GM15510 (cell line): ENCODE measurements around the gene SLC1A5.

Experiments used
- POLR2A ChIP-seq: IDR thresholded peaks from 3 replicates; pipeline ENCODE4 v1.6.1; 2011; ENCODE audit warnings: borderline replicate concordance; ENCODE audit not compliant: insufficient read length; ENCODE audit errors: extremely low read depth

The SLC1A5 gene

GRCh38 chr19:46759817-46760333 lies 28.5 kb downstream of the SLC1A5 start:
- no peak for TF ChIP-seq POLR2A

DNA sequence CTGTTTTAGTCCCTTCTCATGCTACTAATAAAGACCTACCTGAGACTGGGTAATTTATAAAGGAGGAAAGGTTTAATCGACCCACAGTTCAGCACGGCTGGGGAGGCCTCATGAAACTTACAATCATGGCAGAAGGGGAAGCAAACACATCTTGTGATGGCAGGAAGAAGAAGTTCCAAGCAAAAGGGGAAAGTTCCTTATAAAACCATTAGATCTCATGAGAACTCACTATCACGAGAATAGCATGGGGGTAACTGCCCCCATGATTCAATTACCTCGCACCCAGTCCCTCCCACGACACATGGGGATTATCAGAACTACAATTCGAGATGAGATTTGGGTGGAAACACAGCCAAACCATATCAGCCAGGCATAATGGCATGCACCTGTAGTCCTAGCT lies 29.2 kb downstream of the SLC1A5 start:
- no peak for TF ChIP-seq POLR2A

- no peak for TF ChIP-seq POLR2A
Observed at GRCh38 chr19:46756544-46756888, 31.9 kb downstream of the SLC1A5 start.

DNA sequence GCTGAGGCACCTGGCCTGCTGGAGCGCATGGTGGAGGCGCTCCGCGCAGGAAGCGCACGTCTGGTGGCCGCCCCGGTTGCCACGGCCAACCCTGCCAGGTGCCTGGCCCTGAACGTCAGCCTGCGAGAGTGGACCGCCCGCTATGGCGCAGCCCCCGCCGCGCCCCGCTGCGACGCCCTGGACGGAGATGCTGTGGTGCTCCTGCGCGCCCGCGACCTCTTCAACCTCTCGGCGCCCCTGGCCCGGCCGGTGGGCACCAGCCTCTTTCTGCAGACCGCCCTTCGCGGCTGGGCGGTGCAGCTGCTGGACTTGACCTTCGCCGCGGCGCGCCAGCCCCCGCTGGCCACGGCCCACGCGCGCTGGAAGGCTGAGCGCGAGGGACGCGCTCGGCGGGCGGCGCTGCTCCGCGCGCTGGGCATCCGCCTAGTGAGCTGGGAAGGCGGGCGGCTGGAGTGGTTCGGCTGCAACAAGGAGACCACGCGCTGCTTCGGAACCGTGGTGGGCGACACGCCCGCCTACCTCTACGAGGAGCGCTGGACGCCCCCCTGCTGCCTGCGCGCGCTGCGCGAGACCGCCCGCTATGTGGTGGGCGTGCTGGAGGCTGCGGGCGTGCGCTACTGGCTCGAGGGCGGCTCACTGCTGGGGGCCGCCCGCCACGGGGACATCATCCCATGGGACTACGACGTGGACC lies 32.4 kb downstream of the SLC1A5 start:
- TF ChIP-seq POLR2A, result no peak

- TF ChIP-seq POLR2A, result no peak
Observed at GRCh38 chr19:46755077-46755852, 33.1 kb downstream of the SLC1A5 start.

GRCh38 chr19:46753420-46754155 lies 34.8 kb downstream of the SLC1A5 start:
- TF ChIP-seq POLR2A, result no peak

DNA sequence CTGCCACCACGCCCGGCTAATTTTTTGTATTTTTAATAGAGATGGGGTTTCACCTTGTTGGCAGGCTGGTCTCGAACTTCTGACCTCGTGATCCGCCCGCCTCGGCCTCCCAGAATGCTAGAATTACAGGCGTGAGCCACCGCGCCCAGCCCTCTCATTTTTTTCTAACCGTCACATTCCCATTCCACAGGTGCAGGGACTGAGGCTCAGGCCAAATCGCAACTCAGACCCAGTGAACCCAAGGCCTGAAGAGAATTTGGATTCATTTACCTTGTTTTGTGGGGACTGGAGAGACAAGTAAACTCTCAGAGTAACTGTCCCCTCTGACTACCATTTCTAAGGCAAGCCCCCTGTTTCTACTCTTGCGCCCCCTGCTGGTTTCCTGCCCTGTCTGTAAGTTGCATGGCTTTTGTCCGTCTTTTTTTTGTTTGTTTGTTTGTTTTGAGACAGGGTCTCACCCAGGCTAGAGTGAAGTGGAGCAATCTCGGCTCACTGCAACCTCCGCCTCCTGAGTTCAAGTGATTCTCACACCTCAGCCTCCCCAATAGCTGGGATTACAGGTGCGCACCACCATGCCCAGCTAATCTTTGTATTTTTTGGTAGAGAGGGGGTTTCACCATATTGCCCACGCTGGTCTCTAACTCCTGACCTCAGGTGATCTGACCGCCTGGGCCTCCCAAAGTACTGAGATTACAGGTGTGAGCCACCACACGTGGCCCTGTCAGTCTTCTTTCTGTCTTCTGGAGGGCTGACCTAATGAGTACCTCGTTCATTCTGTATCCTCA lies 39.9 kb downstream of the SLC1A5 start:
- no peak for TF ChIP-seq POLR2A

DNA sequence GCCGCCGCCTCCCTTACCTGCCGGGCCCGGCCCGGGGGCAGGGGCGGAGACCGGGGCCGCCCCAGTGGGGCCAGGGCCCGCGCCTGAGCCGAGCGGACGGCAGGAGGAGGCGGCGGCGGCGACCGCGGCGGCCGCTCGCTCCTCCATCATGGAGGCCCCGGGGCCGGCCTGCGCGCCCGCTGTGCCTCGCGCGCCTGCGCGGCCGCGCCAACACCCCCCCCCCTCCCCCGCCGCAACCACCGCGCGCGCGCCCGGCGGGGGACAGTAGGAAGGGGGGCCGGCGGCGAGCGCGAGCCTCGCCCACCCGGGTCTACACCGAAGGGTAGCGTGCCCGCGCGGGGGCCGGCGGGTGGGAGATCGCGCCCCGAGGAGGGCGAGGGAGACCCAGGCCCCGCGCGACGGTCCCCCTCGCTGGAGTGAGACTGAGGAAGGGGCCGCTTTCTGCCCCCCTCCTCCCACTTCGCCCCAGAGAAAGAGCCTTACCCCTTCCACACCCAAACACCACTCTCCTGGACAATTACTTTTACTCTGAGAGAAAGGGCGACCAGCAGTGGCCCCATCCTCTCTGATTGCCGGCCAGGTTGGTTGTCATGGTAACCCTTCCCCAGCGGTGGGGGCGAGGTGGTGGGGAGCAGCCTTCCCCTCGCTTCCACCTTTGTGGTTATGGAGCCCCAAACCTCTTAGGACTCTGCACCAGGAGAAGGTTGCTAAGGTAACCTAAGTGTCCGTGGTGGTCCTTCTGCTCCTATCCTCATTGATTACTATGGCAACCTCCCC lies 41.9 kb downstream of the SLC1A5 start, which contains the start of gene STRN4:
STRN4 (minus strand) TSS at position 170 of the 777 bp plus-strand sequence; CDS start at position 150, 20 bp downstream.
- peak; percentile 57 for TF ChIP-seq POLR2A

DNA sequence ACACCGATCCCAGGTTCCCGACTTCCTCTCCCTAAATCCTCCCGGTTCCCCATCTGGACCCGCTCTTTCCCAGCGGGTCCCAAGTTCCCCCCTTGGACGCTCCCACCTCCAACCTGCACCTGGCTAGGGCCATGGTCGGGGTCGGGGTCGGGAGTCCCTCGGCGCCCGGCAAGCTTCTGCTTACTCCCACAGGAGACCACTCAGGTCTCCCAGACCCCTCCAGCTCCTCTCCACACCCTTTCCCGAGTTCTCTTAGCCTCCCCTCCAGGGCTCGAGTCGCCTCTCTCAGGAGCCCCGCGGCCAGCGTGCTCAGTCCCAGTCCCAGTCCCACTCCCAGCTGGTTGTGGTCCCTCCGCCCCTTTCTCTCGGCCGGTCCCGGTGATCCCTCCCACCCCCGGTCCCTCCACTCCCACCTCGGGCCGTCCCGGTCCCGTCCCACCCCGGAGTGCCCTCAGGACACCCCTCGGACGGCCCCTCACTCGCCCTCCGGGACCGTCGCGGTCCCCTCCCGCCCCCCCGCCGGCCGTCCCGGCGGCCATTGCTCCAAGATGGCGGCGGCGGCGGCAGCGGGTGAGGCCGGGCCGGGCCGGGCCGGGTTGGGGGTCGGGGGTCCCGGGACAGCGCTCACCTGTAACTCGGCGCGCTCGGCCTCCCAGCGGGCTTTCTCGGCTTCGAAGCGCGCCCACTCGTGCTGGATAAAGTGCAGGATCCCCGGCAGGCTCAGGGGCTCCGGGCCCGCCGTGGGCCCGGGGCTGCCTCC lies 42.7 kb downstream of the SLC1A5 start, which contains the start of gene FKRP:
FKRP (plus strand) TSS at position 537 of the 760 bp plus-strand sequence. CDS start 9,394 bp downstream, outside the sequence.
- TF ChIP-seq POLR2A, result no peak

GRCh38 chr19:46745030-46745429 lies 43.4 kb downstream of the SLC1A5 start:
- TF ChIP-seq POLR2A, result no peak

DNA sequence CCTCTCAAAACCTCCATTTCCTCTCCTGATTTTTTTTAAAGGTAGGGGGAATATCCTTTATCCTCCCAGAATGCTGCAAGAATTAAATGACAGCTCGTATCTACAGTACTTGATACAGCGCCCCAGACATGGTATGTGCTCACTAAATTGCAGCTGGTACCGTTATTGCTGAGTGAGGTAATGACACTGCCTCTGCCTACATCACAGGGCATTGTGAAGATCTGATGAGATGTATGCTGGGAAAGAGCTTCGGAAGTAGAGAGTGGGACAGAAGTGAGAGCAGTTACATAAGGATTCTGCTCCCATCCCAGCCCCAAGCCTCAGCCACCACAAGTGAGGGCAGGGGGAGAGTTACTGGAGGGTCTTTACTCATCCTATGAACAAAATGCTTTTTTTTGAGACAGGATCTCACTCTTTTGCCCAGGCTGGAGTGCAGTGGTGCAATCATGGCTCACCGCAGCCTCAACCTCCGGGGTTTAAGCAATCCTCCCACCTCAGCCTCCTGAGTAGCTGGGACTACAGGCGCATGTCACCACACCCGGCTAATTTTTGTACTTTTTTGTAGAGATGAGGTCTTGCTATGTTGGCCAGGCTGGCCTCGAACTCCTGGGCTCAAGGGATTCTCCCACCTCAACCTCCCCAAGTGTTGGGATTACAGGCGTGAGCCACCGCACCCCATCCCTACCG lies 44.2 kb downstream of the SLC1A5 start:
- no peak for TF ChIP-seq POLR2A

GRCh38 chr19:46742926-46743480 lies 45.4 kb downstream of the SLC1A5 start:
- TF ChIP-seq POLR2A, result no peak
